Activated CD8-positive, alpha-beta memory T cell treated with anti-CD3 and anti-CD28 coated beads for 48 hours (primary cell): ENCODE measurements around the gene METAP1D.
"Not testable (repeated sequence)": the region's sequence is repeated elsewhere in the genome, so short reads cannot be mapped to it uniquely, and the experiment has no call there.

Source experiments
- DNase-seq, 3 experiments: peaks; one replicate each; pipeline ENCODE4 v3.0.0-alpha.2; 2020; ENCODE audit warnings: low read depth in 2 of 3, low spot score in 2 of 3

Gene METAP1D

GRCh38 chr2:171996021-171996420, 3.7 kb upstream of the METAP1D start:
- DNase-seq = no peak

DNA sequence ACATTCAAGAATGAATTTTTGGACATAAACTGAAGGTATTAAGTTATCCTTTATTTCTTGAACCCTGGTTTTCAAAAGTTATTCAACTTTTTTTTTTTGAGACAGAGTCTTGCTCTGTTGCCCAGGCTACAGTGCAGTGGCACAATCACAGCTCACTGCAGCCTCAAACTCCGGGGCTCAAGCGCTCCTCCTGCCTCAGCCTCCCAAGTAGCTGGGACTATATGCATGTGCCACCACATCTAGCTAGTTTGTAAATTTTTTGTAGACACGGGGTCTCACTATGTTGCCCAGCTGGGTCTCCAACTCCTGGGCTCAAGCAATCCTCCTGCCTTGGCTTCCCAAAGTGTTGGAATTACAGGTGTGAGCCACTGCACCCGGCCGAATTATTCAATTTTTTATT, 2.7 kb upstream of the METAP1D start:
- not testable (repeated sequence) for DNase-seq

GRCh38 chr2:171999161-171999560, 592 bp upstream of the METAP1D start:
- no peak for DNase-seq

DNA sequence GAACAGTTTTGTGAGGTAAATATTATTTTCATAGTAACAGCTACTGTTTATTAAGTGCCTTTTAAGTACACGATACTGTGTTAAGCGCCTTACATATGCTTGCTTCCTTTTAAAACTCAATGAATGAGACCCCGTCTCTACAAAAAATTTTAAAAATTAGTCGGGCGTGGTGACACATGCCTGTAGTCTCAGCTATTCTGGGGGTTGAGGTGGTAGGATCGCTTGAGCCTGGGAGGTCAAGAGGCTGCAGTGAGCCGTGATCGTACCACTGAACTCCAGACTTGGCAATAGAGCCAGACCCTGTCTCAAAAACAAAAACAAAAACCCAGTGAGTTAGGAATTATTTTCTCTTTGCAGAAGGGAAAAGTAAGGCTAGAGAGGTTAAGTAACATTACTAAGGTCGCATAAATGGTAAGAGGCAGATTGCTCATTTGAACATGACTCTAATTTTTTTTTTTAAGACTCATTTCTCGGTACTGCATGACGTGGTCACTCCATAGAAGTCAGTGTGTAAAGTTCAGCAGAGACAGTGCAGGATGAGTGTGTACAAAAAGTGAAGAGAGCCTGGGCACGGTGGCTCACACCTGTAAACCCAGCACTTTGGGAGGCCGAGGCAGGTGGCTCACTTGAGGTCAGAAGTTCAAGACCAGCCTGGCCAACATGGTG, 1.1 kb downstream of the METAP1D start:
- DNase-seq = no peak

DNA sequence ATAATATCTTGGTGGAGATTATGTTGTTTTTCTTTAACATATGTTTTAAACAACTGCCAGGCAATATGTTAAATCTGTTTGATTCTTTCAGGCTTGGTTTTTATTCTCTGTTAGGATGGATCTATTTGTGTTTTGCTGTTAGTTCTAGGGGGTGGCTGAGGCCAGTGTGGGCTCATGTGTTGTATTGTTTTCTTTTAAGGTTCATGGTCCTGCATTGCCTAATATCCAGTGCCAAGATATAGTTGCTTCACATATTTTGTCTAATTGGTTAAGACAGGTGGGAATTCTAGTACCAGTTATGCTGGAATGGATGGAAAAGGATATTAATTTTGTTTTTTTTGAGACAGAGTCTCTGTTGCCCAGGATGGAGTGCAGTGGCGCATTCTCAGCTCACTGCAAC, 7.6 kb downstream of the METAP1D start:
- DNase-seq = no peak

- no peak for DNase-seq
Observed at GRCh38 chr2:172009823-172010222, 10.1 kb downstream of the METAP1D start.

DNA sequence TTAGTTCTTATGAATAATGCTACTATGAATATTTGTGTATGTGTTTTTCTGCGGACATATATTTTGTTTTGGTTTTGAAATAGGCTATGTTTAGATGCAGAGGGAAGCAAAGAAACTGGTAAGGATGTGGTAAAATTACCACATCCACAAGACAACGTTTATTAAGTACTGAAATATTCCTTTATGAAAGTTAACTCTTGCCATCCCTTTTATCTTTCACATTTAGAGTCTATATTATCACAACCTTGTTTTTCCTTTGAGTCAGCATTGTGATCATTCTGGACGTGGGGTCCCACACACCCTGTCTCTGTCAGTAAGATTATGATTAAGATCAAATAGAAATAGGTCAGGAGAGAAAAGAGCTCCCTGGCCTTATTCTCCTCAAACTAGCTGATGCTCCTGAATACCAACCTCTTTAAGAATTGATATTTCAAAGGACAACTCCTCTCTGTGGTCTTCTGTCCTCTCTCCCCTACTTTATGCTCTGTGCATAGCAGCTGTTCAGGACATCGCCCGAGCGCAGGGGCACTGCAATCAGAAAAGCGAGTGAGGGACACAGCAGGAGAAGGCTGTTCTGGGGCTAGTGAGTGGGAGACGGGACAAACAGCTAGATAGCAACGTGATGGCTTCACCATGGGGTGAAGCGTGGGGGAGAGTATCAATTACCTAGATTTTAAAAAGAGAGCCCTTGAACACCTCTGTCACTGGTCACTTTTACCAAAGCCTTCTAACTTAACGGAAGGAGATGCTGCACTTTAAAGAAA, 12.2 kb downstream of the METAP1D start:
- no peak for DNase-seq

GRCh38 chr2:172012677-172013391, 13.1 kb downstream of the METAP1D start:
- no peak for DNase-seq

- no peak for DNase-seq
Observed at GRCh38 chr2:172013396-172013795, 13.6 kb downstream of the METAP1D start.

DNA sequence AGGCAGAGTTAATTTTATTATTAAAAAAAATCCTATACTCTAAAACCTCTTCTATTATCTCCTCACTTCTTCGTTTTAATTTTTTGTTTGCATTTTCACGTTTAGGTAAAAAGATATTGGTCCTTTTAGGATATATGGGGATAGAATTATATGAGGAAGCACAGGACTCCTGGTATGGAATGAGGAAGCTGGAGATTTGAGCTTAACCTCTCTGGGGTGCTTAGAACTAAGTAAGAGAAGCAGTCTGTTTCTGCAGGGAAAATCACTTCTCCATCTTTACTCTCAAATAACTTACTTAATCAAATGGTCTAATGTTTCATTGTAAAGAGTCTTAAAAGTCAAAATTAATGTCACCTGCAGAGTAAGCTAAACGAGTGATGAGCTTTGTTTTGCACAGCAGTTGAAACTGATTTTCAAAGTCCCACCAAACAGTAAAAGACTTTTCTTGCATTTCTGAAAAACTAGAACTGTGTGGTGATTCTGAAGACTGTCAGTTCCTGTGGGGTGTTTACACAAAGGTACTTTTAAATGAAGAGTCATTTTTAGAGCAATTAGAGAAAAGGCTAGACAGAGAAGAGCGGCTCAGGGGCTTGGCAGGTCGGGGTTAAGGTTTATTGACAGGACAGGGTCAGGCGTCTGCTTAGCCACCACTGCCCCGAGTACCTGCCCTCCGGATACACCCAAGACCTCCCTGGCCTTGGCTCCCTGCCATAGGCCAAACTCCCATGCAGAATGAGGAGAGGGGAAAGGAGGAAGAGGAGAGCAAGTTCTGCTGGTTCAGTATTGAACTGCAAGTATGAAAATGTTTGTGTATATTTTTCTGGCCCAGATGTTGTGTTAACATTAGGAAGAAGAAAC, 21.6 kb downstream of the METAP1D start:
- no peak for DNase-seq

GRCh38 chr2:172021955-172022354, 22.2 kb downstream of the METAP1D start:
- DNase-seq = no peak

DNA sequence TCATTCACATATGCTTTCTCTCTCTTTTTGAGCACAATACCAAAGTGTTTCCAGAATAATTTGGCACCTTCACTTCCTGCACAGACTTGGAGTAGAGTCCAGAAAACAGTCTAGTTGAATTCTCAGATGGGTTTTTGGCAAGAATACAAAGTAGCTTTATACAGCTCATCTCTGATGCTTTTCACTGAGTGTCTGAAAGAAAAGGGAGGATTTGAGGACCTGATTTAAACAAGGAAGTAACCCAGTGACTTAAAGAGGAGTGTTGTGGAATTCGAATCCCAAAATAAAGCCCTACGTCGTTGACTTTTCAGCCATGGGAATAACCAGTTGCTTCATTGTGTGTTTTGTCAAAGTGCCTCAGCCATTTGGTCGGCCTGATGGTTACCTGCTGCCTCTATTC, 31.8 kb downstream of the METAP1D start:
- DNase-seq = no peak

- no peak for DNase-seq
Observed at GRCh38 chr2:172038121-172038520, 38.4 kb downstream of the METAP1D start.

GRCh38 chr2:172038604-172039003, 38.9 kb downstream of the METAP1D start:
- DNase-seq = no peak

GRCh38 chr2:172039011-172039704, 39.4 kb downstream of the METAP1D start:
- no peak for DNase-seq

DNA sequence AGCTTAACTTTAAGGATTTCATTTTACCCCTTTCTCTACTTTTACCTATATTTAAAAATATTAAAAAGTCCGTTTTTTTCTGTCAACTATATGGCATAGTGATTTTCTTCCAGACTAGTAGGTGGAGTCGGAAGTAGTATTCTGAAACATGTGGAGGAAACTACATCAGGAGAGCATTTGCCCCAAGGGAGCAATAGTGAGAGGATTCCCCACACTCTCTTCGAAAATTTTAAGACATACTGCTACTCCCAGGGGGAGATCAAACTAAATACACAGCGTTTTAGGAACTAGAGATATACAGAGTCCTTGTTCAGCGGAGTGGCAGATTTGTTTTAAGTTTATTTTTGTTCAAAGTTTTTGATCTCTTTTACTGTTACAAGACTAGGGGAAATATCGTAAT, 40.6 kb downstream of the METAP1D start:
- no peak for DNase-seq

DNA sequence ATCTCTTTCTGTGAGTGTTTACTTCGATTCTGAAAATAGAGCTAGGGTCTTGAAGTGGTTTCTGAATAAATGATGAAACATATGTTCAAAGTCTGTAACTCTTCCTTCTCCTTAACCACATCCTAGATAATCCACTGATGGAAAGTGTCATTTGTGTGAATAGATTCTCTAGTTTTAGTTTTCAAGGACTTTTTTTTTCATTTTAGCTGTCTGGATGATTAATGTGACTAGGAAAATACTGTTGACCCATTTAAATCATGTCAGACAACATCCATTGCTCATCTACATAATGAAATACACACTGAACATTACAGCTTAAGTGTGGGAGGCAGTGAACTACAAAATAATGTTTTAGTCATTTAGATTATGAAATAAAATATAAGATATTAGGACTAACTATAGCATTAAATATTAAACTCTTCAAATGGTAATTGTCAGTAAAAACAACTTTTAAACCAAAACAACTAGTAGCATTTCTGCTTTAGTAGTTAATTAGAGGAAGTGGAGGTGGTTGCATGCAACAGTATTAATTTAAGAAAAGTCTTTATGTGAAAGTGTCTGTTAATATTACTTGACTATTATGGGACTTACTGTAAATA, 46.4 kb downstream of the METAP1D start:
- DNase-seq = no peak

- no peak for DNase-seq
Observed at GRCh38 chr2:172046866-172047565, 47.3 kb downstream of the METAP1D start.
